Retina (tissue), 1 donor: ENCODE results near the gene XKRX.

Experiments used
- DNase-seq: peaks from one replicate; pipeline ENCODE4 v3.0.0-alpha.2; 2016

XKRX gene

GRCh38 chrX:100928660-100929613 lies at the start of gene XKRX:
XKRX (minus strand) TSS chrX:100928917; CDS start chrX:100928304, 613 bp downstream.
- peak; percentile 66 for DNase-seq

- no peak for DNase-seq
These were observed 47.5 kb upstream of the XKRX start for GRCh38 chrX:100976211-100976610.

- DNase-seq = no peak
These were observed 46.5 kb upstream of the XKRX start for GRCh38 chrX:100975212-100975611.

- no peak for DNase-seq
These were observed 44.7 kb upstream of the XKRX start for GRCh38 chrX:100973411-100973810.

- DNase-seq = no peak
These were observed 41.2 kb upstream of the XKRX start for GRCh38 chrX:100969936-100970335.

GRCh38 chrX:100969408-100969807 lies 40.7 kb upstream of the XKRX start, which contains the start of gene ARL13A:
ARL13A (plus strand) TSS chrX:100969708; CDS start chrX:100973690, 3,982 bp downstream.
- no peak for DNase-seq

- DNase-seq = no peak
These were observed 35.6 kb upstream of the XKRX start for GRCh38 chrX:100964362-100964761.

GRCh38 chrX:100962811-100963210 lies 34.1 kb upstream of the XKRX start:
- DNase-seq = no peak

- DNase-seq = no peak
These were observed 19.8 kb upstream of the XKRX start for GRCh38 chrX:100948557-100948956.

GRCh38 chrX:100946299-100946927 lies 17.7 kb upstream of the XKRX start:
- DNase-seq = no peak

GRCh38 chrX:100944601-100945000 lies 15.9 kb upstream of the XKRX start:
- DNase-seq = no peak

GRCh38 chrX:100939333-100939732 lies 10.6 kb upstream of the XKRX start:
- no peak for DNase-seq

GRCh38 chrX:100935767-100936166 lies 7.0 kb upstream of the XKRX start:
- no peak for DNase-seq

GRCh38 chrX:100931925-100932285 lies 3.2 kb upstream of the XKRX start:
- no peak for DNase-seq

- no peak for DNase-seq
These were observed 2.7 kb upstream of the XKRX start for GRCh38 chrX:100931218-100931924.

GRCh38 chrX:100926453-100926852 lies 2.3 kb downstream of the XKRX start:
- no peak for DNase-seq

- DNase-seq = no peak
These were observed 4.3 kb downstream of the XKRX start for GRCh38 chrX:100924375-100924774.

GRCh38 chrX:100915562-100915961 lies 13.2 kb downstream of the XKRX start:
- no peak for DNase-seq

- no peak for DNase-seq
These were observed 15.6 kb downstream of the XKRX start for GRCh38 chrX:100913111-100913510.

- no peak for DNase-seq
These were observed 17.0 kb downstream of the XKRX start for GRCh38 chrX:100911731-100912130.

GRCh38 chrX:100905620-100906019 lies 23.1 kb downstream of the XKRX start:
- DNase-seq = no peak

- DNase-seq = no peak
These were observed 24.3 kb downstream of the XKRX start for GRCh38 chrX:100904433-100904832.

- DNase-seq = peak; percentile 15
These were observed 33.2 kb downstream of the XKRX start for GRCh38 chrX:100895365-100896075.
